Measurements from ENCODE around the gene SCAF11. TPM values are rescaled to one million over a fixed set of nuclear protein-coding genes. Genes with fewer than 3 reads are reported as not detected.
"Not testable (repeated sequence)": the region's sequence is repeated elsewhere in the genome, so short reads cannot be mapped to it uniquely, and the experiment has no call there.

Gene SCAF11
- total RNA-seq: 57.4 and 67.4 TPM in 2 replicates

GRCh38 chr12:45990468-45991283 lies at the start of gene SCAF11:
Gene SCAF11, minus strand, starts transcription at chr12:45990574. Its CDS starts 26,407 bp downstream, at chr12:45964167.
- TF ChIP-seq CTCF (conservative IDR thresholded peaks at IDR 0.05; ENCODE audit: low read depth, low read length): peak; percentile 90
- DNase-seq (ENCODE audit: low read depth): peak; percentile 93
- peak within 1 kb of the TSS; percentile 67 for H3K4me3 ChIP-seq (ENCODE audit: low read depth, low read length)

- not testable (repeated sequence) for H3K4me3 ChIP-seq (ENCODE audit: low read depth, low read length); DNase-seq (ENCODE audit: low read depth)
These were observed 46.7 kb upstream of the SCAF11 start for GRCh38 chr12:46037066-46037465.

GRCh38 chr12:46027172-46027571 lies 36.8 kb upstream of the SCAF11 start:
- no peak overlapping the region for H3K4me3 ChIP-seq (ENCODE audit: low read depth, low read length)
- DNase-seq (ENCODE audit: low read depth): no peak
- TF ChIP-seq CTCF (conservative IDR thresholded peaks at IDR 0.05; ENCODE audit: low read depth, low read length): no peak

- no peak overlapping the region for H3K4me3 ChIP-seq (ENCODE audit: low read depth, low read length)
- TF ChIP-seq CTCF (conservative IDR thresholded peaks at IDR 0.05; ENCODE audit: low read depth, low read length): no peak
- DNase-seq (ENCODE audit: low read depth): no peak
These were observed 33.7 kb upstream of the SCAF11 start for GRCh38 chr12:46024099-46024498.

- no peak for DNase-seq (ENCODE audit: low read depth)
- TF ChIP-seq CTCF (conservative IDR thresholded peaks at IDR 0.05; ENCODE audit: low read depth, low read length): no peak
These were observed 30.4 kb upstream of the SCAF11 start for GRCh38 chr12:46020768-46021167.

GRCh38 chr12:46018712-46019111 lies 28.3 kb upstream of the SCAF11 start:
- H3K4me3 ChIP-seq (ENCODE audit: low read depth, low read length); DNase-seq (ENCODE audit: low read depth): not testable (repeated sequence)

More at GRCh38 chr12:46020768-46021167, 30.4 kb upstream of the SCAF11 start:
- no peak overlapping the region for H3K4me3 ChIP-seq (ENCODE audit: low read depth, low read length)

- not testable (repeated sequence) for DNase-seq (ENCODE audit: low read depth)
These were observed 27.5 kb upstream of the SCAF11 start for GRCh38 chr12:46017866-46018375.

GRCh38 chr12:46005823-46006222 lies 15.4 kb upstream of the SCAF11 start:
- no peak for DNase-seq (ENCODE audit: low read depth)
- TF ChIP-seq CTCF (conservative IDR thresholded peaks at IDR 0.05; ENCODE audit: low read depth, low read length): no peak
- H3K4me3 ChIP-seq (ENCODE audit: low read depth, low read length): no peak overlapping the region

More at GRCh38 chr12:46017866-46018375, 27.5 kb upstream of the SCAF11 start:
- not testable (repeated sequence) for H3K4me3 ChIP-seq (ENCODE audit: low read depth, low read length)
